AG04449 (cell line): ENCODE data around the gene DNAH1.
A peak's percentile ranks its signal among the peaks of the same experiment; 100 is the strongest.
"Not testable (repeated sequence)": the region's sequence is repeated elsewhere in the genome, so short reads cannot be mapped to it uniquely, and the experiment has no call there.

Experiments
- CTCF ChIA-PET: fragments of 350-600 bp; formaldehyde crosslinking; extraction: SDS; loops from one replicate; lab custom pipeline; 2021; ENCODE audit warnings: antibody characterized with exemption; lab: Yijun Ruan, JAX
- POLR2A ChIA-PET: fragments of 400-600, 350-600 bp; formaldehyde crosslinking; extraction: SDS; loops from one replicate; lab custom pipeline; 2020; ENCODE audit warnings: antibody characterized with exemption, inconsistent platforms; lab: Yijun Ruan, JAX
- DNase-seq: peaks from one replicate; pipeline ENCODE4 v3.0.0-alpha.2; 2010; ENCODE audit warnings: low read depth, low spot score
- H3K4me3 ChIP-seq: 2 replicates; pipeline ENCODE4 v1.5.1; 2011; ENCODE audit warnings: low read depth, mild to moderate bottlenecking, control low read depth, low read length
- CTCF ChIP-seq: IDR thresholded peaks from one replicate; pipeline ENCODE4 v1.5.1; 2011; ENCODE audit warnings: mild to moderate bottlenecking, moderate library complexity, low read length, control low read depth, inconsistent platforms; ENCODE audit not compliant: insufficient read depth; ENCODE audit errors: missing control alignments

DNAH1 gene

GRCh38 chr3:52281981-52282801 is 33.9 kb upstream of the DNAH1 start:
- TF ChIP-seq CTCF = no peak
- DNase-seq = no peak
- POLR2A ChIA-PET = interaction anchor here (0.6 kb wide), 1 partner anchor 286 kb away, joined by 3 read pairs; the partner anchor contains the start of gene RPL29
- CTCF ChIA-PET = interaction anchor here (1.3 to 27.0 kb wide), 4 partner anchors 13 to 64 kb away, joined by 3 to 498 read pairs (median 5); no protein-coding TSS in a partner anchor
- no peak overlapping the region for H3K4me3 ChIP-seq

DNA sequence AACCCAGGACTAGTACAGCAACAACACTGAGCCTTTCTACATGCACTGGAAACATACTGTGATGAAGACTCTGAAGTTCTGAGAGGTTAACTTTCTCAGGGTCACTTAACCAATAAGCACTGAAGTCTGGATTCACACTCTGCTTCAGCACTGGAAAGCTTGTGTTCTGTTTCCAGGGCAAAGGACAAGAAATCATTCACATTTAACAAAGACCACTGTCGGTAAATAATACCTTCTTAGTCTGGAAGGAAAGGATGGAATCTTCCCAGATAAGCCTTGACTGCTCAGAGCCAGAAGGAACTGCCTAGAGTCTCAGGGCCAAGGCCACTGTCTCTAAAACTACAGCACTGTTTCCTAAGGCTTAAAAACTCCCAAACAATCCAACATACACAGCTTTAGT is 32.8 kb upstream of the DNAH1 start:
- no peak for DNase-seq
- POLR2A ChIA-PET = no interaction called here
- TF ChIP-seq CTCF = no peak
- CTCF ChIA-PET = interaction anchor here (0.8 to 27.0 kb wide), 4 partner anchors 9 to 63 kb away, joined by 3 to 498 read pairs (median 6); no protein-coding TSS in a partner anchor
- no peak overlapping the region for H3K4me3 ChIP-seq

DNA sequence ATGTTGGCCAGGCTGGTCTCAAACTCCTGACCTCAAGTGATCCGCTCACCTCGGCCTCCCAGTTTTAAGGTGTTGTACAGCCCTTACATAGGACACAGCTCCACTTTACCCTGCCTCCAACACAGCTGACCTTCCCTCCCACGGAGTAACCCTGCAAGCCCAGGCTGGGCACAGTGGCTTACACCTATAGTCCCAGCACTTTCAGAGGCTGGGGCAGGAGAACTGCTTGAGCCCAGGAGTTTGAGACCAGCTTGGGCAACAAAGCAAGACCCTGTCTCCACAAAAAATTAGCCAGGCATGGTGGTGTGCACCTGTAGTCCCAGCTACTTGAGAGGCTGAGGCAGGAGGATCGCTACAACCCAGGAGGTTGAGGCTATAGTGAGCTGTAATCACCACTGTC is 32.1 kb upstream of the DNAH1 start:
- DNase-seq, H3K4me3 ChIP-seq, POLR2A ChIA-PET: not testable (repeated sequence)
- CTCF ChIA-PET = interaction anchor here (1.3 to 27.0 kb wide), 3 partner anchors 51 to 63 kb away, joined by 5 to 498 read pairs (median 8); no protein-coding TSS in a partner anchor

DNA sequence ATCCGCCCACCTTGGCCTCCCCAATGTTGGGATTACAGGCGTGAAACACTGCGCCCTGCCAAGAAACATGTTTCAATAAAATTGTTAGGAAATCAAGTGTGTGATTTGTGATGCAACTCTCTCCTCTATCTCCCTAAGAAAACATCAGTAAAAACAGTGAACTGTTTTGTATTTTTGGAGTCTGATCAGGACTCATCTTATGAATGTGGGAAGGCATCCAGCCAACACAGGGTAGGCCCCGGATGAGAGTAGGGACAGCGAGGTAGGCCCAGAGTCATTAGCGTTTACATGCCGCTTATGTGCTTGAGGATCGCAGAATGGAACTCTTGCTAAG is 29.4 kb upstream of the DNAH1 start:
- ChIA-PET CTCF (interaction anchor here (2.0 to 27.0 kb wide), 3 partner anchors 8 to 66 kb away, joined by 5 to 498 read pairs (median 23); partner anchors contain the start of gene WDR82), POLR2A (interaction anchor here (1.7 kb wide), 1 partner anchor 8 kb away, joined by 14 read pairs; the partner anchor contains the start of gene WDR82)
- H3K4me3 ChIP-seq = peak overlapping the region; percentile 99
- TF ChIP-seq CTCF = no peak
- DNase-seq = no peak

DNA sequence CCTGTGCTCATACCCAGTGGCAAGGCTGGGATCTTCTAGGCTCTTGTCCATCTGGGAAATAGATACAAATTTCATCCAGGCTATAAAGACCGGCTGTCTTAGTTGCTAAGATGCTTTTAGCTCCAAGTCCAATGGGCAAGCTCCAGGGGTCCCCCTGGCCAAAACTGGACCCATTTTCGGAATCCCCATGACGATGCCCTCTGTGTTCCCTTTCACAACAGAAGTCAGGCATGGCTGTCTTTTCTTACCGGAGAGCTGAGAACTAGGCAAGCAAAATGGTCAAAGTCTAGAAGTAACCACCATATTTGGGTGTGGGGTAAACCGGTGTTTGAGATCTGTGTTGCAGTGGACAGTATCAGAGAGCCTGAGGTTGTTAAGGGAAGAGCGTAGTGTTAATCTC is 27.4 kb upstream of the DNAH1 start:
- POLR2A ChIA-PET = interaction anchor here (2.4 kb wide), 1 partner anchor 11 kb away, joined by 8 read pairs; no protein-coding TSS in a partner anchor
- no peak for TF ChIP-seq CTCF
- CTCF ChIA-PET = interaction anchor here (1.1 to 27.0 kb wide), 10 partner anchors 10 to 159 kb away, joined by 3 to 498 read pairs (median 6); partner anchors contain the start of gene WDR82
- H3K4me3 ChIP-seq = peak overlapping the region; percentile 99
- DNase-seq = no peak

GRCh38 chr3:52289338-52289746 is 26.8 kb upstream of the DNAH1 start:
- CTCF ChIA-PET = interaction anchor here (1.1 to 27.0 kb wide), 9 partner anchors 10 to 159 kb away, joined by 4 to 498 read pairs (median 6); partner anchors contain the start of gene WDR82
- H3K4me3 ChIP-seq = no peak overlapping the region

More at GRCh38 chr3:52289338-52289746, 26.8 kb upstream of the DNAH1 start:
- POLR2A ChIA-PET = interaction anchor here (2.4 kb wide), 1 partner anchor 10 kb away, joined by 8 read pairs; no protein-coding TSS in a partner anchor
- DNase-seq = no peak
- TF ChIP-seq CTCF = no peak
